ENCODE data around the gene ITLN1. TPM values are rescaled to one million over a fixed set of nuclear protein-coding genes. Genes with fewer than 3 reads are reported as not detected.
"Not testable (repeated sequence)": the region's sequence is repeated elsewhere in the genome, so short reads cannot be mapped to it uniquely, and the experiment has no call there.

ITLN1 gene
- total RNA-seq, 1 donor from 2014 or later: 2.7 TPM

DNA sequence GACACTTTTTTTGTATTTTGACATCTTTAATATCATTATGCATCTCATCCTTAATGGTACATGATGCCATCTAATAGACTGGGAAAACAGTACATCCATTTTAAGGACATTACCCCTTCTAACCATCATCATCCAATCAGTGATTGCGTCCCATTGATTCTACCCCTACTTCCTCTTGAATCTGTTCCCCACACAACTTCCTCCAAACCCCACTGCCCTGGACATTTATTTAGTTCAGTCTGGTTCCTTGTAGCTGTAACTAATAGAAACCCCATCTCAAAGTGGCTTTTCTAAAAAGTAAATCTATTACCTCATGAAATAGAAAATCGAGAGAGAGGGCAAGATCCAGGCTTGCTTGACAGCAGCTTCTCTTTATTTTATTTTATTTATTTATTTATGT is 2.1 kb upstream of the ITLN1 start:
- TF ChIP-seq, protein P1, sequence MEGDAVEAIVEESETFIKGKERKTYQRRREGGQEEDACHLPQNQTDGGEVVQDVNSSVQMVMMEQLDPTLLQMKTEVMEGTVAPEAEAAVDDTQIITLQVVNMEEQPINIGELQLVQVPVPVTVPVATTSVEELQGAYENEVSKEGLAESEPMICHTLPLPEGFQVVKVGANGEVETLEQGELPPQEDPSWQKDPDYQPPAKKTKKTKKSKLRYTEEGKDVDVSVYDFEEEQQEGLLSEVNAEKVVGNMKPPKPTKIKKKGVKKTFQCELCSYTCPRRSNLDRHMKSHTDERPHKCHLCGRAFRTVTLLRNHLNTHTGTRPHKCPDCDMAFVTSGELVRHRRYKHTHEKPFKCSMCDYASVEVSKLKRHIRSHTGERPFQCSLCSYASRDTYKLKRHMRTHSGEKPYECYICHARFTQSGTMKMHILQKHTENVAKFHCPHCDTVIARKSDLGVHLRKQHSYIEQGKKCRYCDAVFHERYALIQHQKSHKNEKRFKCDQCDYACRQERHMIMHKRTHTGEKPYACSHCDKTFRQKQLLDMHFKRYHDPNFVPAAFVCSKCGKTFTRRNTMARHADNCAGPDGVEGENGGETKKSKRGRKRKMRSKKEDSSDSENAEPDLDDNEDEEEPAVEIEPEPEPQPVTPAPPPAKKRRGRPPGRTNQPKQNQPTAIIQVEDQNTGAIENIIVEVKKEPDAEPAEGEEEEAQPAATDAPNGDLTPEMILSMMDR (IDR thresholded peaks at IDR 0.05): no peak
- ATAC-seq (no peak), DNase-seq (no peak)
- Histone ChIP-seq H3K36me3 (no peaks in the 10 kb centered on the region), H3K27me3 (ENCODE audit: low read depth) (no peaks in the 10 kb centered on the region), H3K4me1 (no peaks in the 10 kb centered on the region), H3K4me3 (no peak overlapping the region), H3K9me3 (no peaks in the 10 kb centered on the region), H3K27ac (no peak overlapping the region)
- intact Hi-C loops (cut with DNase I): no loop called here

- TF ChIP-seq, protein P1 (IDR thresholded peaks at IDR 0.05): no peak
- H3K4me3 ChIP-seq: no peak overlapping the region
- H3K27ac ChIP-seq: no peak overlapping the region
- DNase-seq: no peak
- H3K36me3 ChIP-seq: no peaks in the 10 kb centered on the region
- intact Hi-C loops (cut with DNase I): no loop called here
- no peaks in the 10 kb centered on the region for H3K9me3 ChIP-seq
- H3K4me1 ChIP-seq: no peaks in the 10 kb centered on the region
- peak in 1 of 2 donors; percentile 40 for ATAC-seq
- H3K27me3 ChIP-seq (ENCODE audit: low read depth): no peaks in the 10 kb centered on the region
These were observed 401 bp downstream of the ITLN1 start for GRCh38 chr1:160884579-160884978.

- TF ChIP-seq, protein P1 (IDR thresholded peaks at IDR 0.05): no peak
- DNase-seq (no peak), ATAC-seq (no peak)
- H3K4me3 ChIP-seq: no peak overlapping the region
- H3K9me3 ChIP-seq: no peaks in the 10 kb centered on the region
- H3K36me3 ChIP-seq: no peaks in the 10 kb centered on the region
- intact Hi-C loops (cut with DNase I): no loop called here
- H3K4me1 ChIP-seq: no peaks in the 10 kb centered on the region
- H3K27me3 ChIP-seq (ENCODE audit: low read depth): no peaks in the 10 kb centered on the region
- no peak overlapping the region for H3K27ac ChIP-seq
These were observed 1.1 kb downstream of the ITLN1 start for GRCh38 chr1:160883581-160884513.

- Histone ChIP-seq H3K36me3 (no peaks in the 10 kb centered on the region), H3K27me3 (ENCODE audit: low read depth) (no peaks in the 10 kb centered on the region), H3K9me3 (no peaks in the 10 kb centered on the region), H3K4me3 (no peak overlapping the region), H3K27ac (no peak overlapping the region), H3K4me1 (no peaks in the 10 kb centered on the region)
- TF ChIP-seq, protein P1 (IDR thresholded peaks at IDR 0.05): no peak
- intact Hi-C loops (cut with DNase I): no loop called here
- ATAC-seq (no peak), DNase-seq (no peak)
These were observed 2.4 kb downstream of the ITLN1 start for GRCh38 chr1:160882582-160882981.

DNA sequence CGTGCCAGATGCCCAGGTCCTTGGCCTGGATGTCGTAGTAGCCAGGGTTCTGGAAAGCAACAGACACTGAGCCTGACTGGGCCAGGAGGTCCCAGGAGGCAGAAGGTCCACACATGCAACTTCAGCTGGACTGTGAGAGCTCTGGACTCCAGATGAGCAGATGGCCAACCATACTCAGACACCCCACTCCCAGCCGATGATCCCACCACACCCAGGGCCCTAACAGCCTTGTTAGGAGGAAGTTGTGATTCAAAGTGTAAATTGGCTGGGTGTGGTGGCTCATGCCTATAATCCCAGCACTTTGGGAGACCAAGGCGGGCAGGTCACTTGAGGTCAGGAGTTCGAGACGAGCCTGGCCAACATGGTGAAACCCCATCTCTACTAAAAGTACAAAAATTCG is 3.7 kb downstream of the ITLN1 start:
- H3K27me3 ChIP-seq (ENCODE audit: low read depth); H3K9me3 ChIP-seq; DNase-seq; H3K4me3 ChIP-seq; H3K27ac ChIP-seq; ATAC-seq; H3K36me3 ChIP-seq; intact Hi-C loops (cut with DNase I); H3K4me1 ChIP-seq: not testable (repeated sequence)

DNA sequence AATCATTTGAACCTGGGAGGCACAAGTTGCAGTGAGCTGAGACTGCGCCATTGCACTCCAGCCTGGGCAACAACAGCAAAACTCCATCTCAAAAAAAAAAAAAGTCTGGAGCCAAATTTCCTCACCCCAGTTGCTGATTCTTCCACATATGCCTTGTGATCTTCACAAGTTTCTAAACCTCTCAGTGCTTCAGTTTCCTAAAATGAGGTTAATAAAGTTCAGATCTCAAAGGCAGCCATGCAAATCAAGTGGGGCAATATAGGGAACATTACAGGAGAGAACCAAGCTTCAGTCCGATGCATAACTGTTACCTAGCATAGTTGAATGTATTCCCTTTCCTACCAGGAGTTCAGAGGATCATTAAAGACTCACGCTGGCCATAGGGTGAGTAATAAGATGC is 4.8 kb downstream of the ITLN1 start:
- no peak for ATAC-seq
- intact Hi-C loops (cut with DNase I): no loop called here
- TF ChIP-seq, protein P1 (IDR thresholded peaks at IDR 0.05): no peak
- Histone ChIP-seq H3K27me3 (ENCODE audit: low read depth) (no peaks in the 10 kb centered on the region), H3K4me3 (no peak overlapping the region), H3K36me3 (no peaks in the 10 kb centered on the region), H3K27ac (no peak overlapping the region), H3K4me1 (no peaks in the 10 kb centered on the region), H3K9me3 (no peaks in the 10 kb centered on the region)
- DNase-seq: no peak

All from lower lobe of right lung (tissue), 2 donors.